Thymus (tissue), 14 donors: Measurements from ENCODE around the gene DEPDC1B. TPM values are rescaled to one million over a fixed set of nuclear protein-coding genes. Genes with fewer than 3 reads are reported as not detected.
A peak's percentile ranks its signal among the peaks of the same experiment; 100 is the strongest.
"Not testable (repeated sequence)": the region's sequence is repeated elsewhere in the genome, so short reads cannot be mapped to it uniquely, and the experiment has no call there.

ENCODE experiments used
- DNase-seq, 9 donors: peaks; one replicate each; pipeline ENCODE4 v3.0.0-alpha.2; 2013; ENCODE audit warnings: low spot score in 9 of 9, low read depth in 6 of 9, missing footprints in 1 of 9
- H3K27ac ChIP-seq, 2 donors: one replicate each; pipeline ENCODE4 v1.5.1; 2013; ENCODE audit warnings: control low read depth in 1 of 2, low read depth in 1 of 2, low read length in 1 of 2, mild to moderate bottlenecking in 1 of 2, moderate library complexity in 1 of 2
- H3K27me3 ChIP-seq, 2 donors: one replicate each; pipeline ENCODE4 v1.5.1; 2013; ENCODE audit warnings: low read length in 1 of 2; ENCODE audit not compliant: control insufficient read depth in 2 of 2, insufficient read depth in 1 of 2
- H3K36me3 ChIP-seq, 2 donors: one replicate each; pipeline ENCODE4 v1.5.1; 2013; ENCODE audit warnings: low read length in 1 of 2, mild to moderate bottlenecking in 1 of 2, moderate library complexity in 1 of 2; ENCODE audit not compliant: control insufficient read depth in 2 of 2, insufficient read depth in 2 of 2
- H3K4me1 ChIP-seq, 2 donors: one replicate each; pipeline ENCODE4 v1.5.1; 2013; ENCODE audit warnings: low read length in 2 of 2; ENCODE audit not compliant: control insufficient read depth in 2 of 2, insufficient read depth in 2 of 2
- H3K4me3 ChIP-seq, 2 donors: one replicate each; pipeline ENCODE4 v1.5.1; 2013; ENCODE audit warnings: low read length in 2 of 2, control low read depth in 1 of 2, mild to moderate bottlenecking in 1 of 2
- H3K9me3 ChIP-seq, 2 donors: one replicate each; pipeline ENCODE4 v1.5.1; 2013; ENCODE audit warnings: low read length in 1 of 2, mild to moderate bottlenecking in 1 of 2; ENCODE audit not compliant: control insufficient read depth in 2 of 2, insufficient read depth in 1 of 2
- WGBS: extraction: QIAGEN DNeasy Blood & Tissue Kit; methylation state at CpG from one replicate; pipeline ENCODE4 v1.1.7; 2013; 5-methylcytosine and 5-hydroxymethylcytosine counted together
- long read RNA-seq, 10 donors: transcript quantifications; one replicate each; lab custom pipeline, GENCODE V29; 2026
- polyA plus RNA-seq: library from polyadenylated mRNA; stranded (reverse); fragments of 200-250 nt; gene quantifications from one replicate; pipeline ENCODE4 v1.2.3, GENCODE V29; 2013
- total RNA-seq: library from RNA; stranded (reverse); fragments of 120-200 nt; gene quantifications from one replicate; pipeline ENCODE4 v1.2.4, GENCODE V29; 2013
- donor health status: healthy.

DEPDC1B gene, protein sequence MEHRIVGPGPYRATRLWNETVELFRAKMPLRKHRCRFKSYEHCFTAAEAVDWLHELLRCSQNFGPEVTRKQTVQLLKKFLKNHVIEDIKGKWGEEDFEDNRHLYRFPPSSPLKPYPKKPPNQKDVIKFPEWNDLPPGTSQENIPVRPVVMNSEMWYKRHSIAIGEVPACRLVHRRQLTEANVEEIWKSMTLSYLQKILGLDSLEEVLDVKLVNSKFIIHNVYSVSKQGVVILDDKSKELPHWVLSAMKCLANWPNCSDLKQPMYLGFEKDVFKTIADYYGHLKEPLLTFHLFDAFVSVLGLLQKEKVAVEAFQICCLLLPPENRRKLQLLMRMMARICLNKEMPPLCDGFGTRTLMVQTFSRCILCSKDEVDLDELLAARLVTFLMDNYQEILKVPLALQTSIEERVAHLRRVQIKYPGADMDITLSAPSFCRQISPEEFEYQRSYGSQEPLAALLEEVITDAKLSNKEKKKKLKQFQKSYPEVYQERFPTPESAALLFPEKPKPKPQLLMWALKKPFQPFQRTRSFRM
- total RNA-seq (25.2 TPM), polyA plus RNA-seq (4.9 TPM)
- long read RNA-seq, donor 1, partial matches to known transcripts: 0 of 2 reads
- long read RNA-seq, donor 1, other reads (novel, unspliced or antisense): 0 of 2 reads
- long read RNA-seq, donor 2: 0 reads
- long read RNA-seq, donor 3, transcript DEPDC1B-201 (11 exons, 2,499 nt): major isoform, 10 of 12 reads
- long read RNA-seq, donor 3, partial matches to known transcripts: 0 of 12 reads
- long read RNA-seq, donor 3, other reads (novel, unspliced or antisense): 0 of 12 reads
- long read RNA-seq, donor 4, partial matches to known transcripts: 0 of 2 reads
- long read RNA-seq, donor 4, other reads (novel, unspliced or antisense): 0 of 2 reads
- long read RNA-seq, donor 5, transcript DEPDC1B-201 (11 exons, 2,499 nt): major isoform, 12 of 16 reads
- long read RNA-seq, donor 5, partial matches to known transcripts: 0 of 16 reads
- long read RNA-seq, donor 5, other reads (novel, unspliced or antisense): 0 of 16 reads
- long read RNA-seq, donor 6, transcript DEPDC1B-201 (11 exons, 2,499 nt): major isoform, 11 of 11 reads
- long read RNA-seq, donor 6, partial matches to known transcripts: 0 of 11 reads
- long read RNA-seq, donor 6, other reads (novel, unspliced or antisense): 0 of 11 reads
- long read RNA-seq, donor 7, transcript DEPDC1B-201 (11 exons, 2,499 nt): major isoform, 12 of 12 reads
- long read RNA-seq, donor 7, partial matches to known transcripts: 0 of 12 reads
- long read RNA-seq, donor 7, other reads (novel, unspliced or antisense): 0 of 12 reads
- long read RNA-seq, donor 8, transcript DEPDC1B-201 (11 exons, 2,499 nt): major isoform, 5 of 5 reads
- long read RNA-seq, donor 8, partial matches to known transcripts: 0 of 5 reads
- long read RNA-seq, donor 8, other reads (novel, unspliced or antisense): 0 of 5 reads
- long read RNA-seq, donor 9, transcript DEPDC1B-201 (11 exons, 2,499 nt): major isoform, 5 of 5 reads
- long read RNA-seq, donor 9, partial matches to known transcripts: 0 of 5 reads
- long read RNA-seq, donor 9, other reads (novel, unspliced or antisense): 0 of 5 reads
- long read RNA-seq, donor 10, transcript DEPDC1B-201 (11 exons, 2,499 nt): major isoform, 5 of 6 reads
- long read RNA-seq, donor 10, partial matches to known transcripts: 0 of 6 reads
- long read RNA-seq, donor 10, other reads (novel, unspliced or antisense): 0 of 6 reads

DNA sequence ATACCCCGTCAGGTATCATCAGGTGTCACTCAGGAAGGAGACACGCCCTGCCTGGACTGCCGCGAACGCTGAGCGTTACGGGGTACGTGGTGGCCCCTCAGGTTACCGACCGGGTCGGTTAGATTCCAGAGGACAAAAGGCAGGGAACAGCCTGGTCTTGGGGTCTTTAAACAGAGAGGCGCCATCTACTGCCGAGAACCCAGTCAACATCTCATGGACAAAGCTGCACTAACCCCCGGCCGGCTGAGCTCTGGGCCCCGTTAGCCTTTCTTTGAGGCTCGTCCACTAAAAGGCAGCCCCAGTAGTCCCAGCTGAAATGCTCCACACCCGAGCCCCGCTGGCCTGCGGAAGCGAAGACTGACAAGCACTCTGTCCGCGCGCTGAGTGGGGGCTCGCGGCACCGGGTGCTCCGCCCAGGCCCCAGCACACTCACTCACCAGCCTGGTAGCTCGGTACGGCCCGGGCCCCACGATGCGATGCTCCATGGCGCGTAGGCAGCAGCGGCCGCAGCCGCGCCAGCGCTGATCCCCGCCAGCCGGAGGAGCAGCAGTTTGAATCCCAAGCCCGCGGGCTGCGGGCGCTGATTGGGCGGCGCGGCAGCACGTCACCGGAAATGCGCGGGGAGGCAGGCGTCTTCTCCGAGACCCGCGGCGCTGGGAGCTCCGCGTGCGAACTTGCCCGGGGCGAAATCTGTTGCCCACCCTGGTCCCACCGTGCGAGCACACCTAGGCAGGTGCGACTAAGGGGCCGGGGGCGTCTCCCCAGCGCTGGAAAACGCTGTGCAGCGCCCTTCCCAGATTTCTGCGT lies at the start of gene DEPDC1B:
DEPDC1B (minus strand) TSS at position 558 of the 807 bp plus-strand sequence; CDS start at position 485, 73 bp downstream.
- Histone ChIP-seq H3K27ac (peak within 1 kb of the TSS; percentile 82 to 91), H3K27me3 (peaks cover 0 to 2% of the 10 kb centered on the region in 2 donors), H3K4me1 (peaks cover 6 to 9% of the 10 kb centered on the region in 2 donors), H3K36me3 (no peaks in the 10 kb centered on the region), H3K4me3 (peak within 1 kb of the TSS; percentile 66 to 80), H3K9me3 (no peaks in the 10 kb centered on the region)
- under 1% methylated on average over 72 of the region's 72 CpGs for WGBS
- peak; percentile 75 to 93 (median 84) for DNase-seq

DNA sequence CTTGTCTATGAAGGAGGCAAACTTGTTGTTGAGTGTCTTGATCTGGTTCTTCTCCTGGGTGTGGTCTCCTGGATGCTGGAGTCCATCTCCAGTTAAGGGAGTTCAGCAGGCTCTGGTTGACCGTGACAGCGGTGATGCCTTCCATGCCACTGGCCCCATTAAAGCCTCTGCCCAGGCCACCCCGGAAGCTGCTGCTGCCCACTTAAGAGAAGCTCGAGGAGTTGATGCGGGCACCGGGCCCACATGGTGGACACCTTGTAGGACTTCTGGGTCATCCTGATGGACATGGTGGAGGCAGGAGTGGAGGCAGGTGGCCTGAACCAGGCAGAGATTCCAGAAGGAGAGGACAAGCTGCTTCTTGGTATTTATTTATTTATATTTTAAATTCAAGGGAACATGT lies 44.7 kb upstream of the DEPDC1B start:
- Histone ChIP-seq H3K4me1 (no peaks in the 10 kb centered on the region), H3K27me3 (no peaks in the 10 kb centered on the region), H3K27ac (no peak overlapping the region), H3K36me3 (no peaks in the 10 kb centered on the region), H3K9me3 (peaks cover 0 to 3% of the 10 kb centered on the region in 2 donors), H3K4me3 (no peak overlapping the region)
- no peak for DNase-seq
- 96% methylated on average over 6 of the region's 6 CpGs for WGBS

DNA sequence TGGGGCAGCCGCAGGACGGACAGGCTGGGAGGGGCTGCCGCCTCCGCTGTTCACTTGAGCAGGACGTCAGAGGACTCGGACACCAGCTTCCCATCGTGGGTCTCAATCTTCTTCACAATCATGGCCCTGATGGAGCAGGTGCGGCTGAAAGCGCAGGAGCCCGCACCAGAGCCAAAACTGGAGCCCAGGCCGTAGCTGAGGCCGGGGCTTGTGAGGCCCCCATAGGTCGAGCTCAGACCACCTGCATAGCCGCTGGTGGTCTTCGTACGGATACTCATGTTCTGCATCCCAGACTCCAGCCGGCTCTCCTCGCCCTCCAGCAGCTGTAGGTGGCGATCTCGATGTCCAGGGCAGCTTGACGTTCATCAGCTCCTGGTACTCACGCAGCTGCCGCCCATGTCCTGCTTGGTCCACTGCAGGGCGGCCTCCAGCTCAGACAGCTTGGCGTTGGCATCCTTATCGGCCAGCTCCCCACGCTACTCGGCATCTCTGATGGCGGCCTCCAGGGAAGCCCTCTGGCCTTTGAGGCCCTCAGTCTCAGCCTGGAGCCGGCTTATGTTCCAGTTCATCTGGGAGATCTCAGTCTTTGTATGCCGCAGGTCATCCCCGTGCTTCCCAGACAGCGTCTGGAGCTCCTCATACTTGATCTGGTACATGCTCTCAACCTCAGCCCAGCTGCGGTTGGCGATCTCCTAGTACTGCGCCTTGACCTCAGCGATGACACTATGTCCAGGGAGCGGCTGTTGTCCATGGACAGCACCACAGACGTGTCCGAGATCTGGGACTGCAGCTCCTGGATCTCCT lies 43.7 kb upstream of the DEPDC1B start:
- H3K27ac ChIP-seq: no peak overlapping the region
- no peaks in the 10 kb centered on the region for H3K36me3 ChIP-seq
- H3K4me3 ChIP-seq: no peak overlapping the region
- H3K4me1 ChIP-seq: no peaks in the 10 kb centered on the region
- no peaks in the 10 kb centered on the region for H3K27me3 ChIP-seq
- H3K9me3 ChIP-seq: peaks cover 0 to 8% of the 10 kb centered on the region in 2 donors
- WGBS: 97% methylated on average over 40 of the region's 40 CpGs
- DNase-seq: no peak

DNA sequence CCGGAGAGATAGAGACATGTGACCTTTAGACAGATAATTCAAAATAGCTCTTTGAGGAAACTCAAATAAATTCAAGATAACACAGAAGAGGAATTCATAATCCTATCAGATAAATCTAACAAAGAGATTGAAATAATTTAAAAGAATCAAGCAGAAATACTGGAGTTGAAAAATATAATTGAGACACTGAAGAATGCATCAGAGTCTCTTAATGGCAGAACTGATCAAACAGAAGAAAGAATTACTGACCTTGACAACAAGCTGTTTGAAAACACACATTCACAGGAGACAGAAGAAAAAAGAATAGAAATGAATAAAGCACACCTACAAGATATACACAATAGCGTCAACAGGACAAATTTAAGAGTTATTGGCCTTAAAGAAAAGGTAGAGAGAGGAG lies 40.4 kb upstream of the DEPDC1B start:
- DNase-seq: no peak
- H3K36me3 ChIP-seq: no peaks in the 10 kb centered on the region
- no peaks in the 10 kb centered on the region for H3K4me1 ChIP-seq
- WGBS: 93% methylated on average over 2 of the region's 2 CpGs
- no peak overlapping the region for H3K4me3 ChIP-seq
- H3K27ac ChIP-seq: no peak overlapping the region
- peaks cover 0 to 8% of the 10 kb centered on the region in 2 donors for H3K9me3 ChIP-seq
- H3K27me3 ChIP-seq: no peaks in the 10 kb centered on the region

DNA sequence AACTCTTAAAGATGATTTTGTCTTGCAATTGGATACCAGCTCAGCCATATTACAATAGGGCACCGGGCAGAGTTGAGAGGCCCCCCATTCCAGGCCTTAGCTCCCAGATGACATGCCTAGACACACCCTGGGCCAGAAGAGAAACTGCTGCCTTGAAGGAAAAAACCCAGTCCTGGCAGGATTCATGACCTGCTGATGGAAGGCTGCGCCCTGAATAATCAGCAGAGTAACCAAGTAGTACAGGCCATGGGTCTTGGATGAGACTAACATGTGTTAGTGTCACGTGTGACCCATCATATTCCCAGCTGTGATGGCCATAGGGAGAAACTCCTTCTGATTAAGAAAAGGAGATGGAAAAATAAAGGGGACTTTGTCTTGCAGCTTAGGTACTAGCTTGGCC lies 39.0 kb upstream of the DEPDC1B start:
- WGBS: 78% methylated on average over 3 of the region's 3 CpGs

DNA sequence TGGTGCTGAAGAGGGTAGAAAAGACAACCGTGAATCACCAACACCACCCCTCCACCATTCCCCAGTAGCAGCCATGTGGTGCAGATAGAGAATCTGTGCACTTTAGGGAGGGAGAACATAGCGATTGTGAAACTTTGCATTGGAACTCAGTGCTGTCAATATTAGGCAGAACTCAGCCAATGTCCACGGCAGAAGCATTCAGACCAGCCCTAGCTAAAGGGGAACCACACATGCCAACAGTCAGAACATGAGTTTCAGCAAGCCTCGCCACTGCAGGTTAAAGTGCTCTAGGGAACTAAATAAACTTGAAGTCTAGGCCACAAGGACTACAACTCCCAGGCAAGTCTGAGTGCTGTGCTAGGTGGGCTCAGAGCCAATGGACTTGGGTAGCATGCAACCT lies 38.5 kb upstream of the DEPDC1B start:
- no peak overlapping the region for H3K27ac ChIP-seq
- no peaks in the 10 kb centered on the region for H3K27me3 ChIP-seq
- H3K4me3 ChIP-seq: no peak overlapping the region
- DNase-seq: peak in 2 of 9 donors; percentile 1 to 6
- WGBS: 79% methylated on average over 4 of the region's 4 CpGs
- H3K4me1 ChIP-seq: no peaks in the 10 kb centered on the region
- no peaks in the 10 kb centered on the region for H3K36me3 ChIP-seq
- H3K9me3 ChIP-seq: peaks cover 0 to 8% of the 10 kb centered on the region in 2 donors

More for the DNA sequence above, 39.0 kb upstream of the DEPDC1B start:
- Histone ChIP-seq H3K9me3 (peaks cover 0 to 8% of the 10 kb centered on the region in 2 donors), H3K4me1 (no peaks in the 10 kb centered on the region), H3K27me3 (no peaks in the 10 kb centered on the region), H3K36me3 (no peaks in the 10 kb centered on the region), H3K27ac (no peak overlapping the region), H3K4me3 (no peak overlapping the region)
- DNase-seq: no peak

DNA sequence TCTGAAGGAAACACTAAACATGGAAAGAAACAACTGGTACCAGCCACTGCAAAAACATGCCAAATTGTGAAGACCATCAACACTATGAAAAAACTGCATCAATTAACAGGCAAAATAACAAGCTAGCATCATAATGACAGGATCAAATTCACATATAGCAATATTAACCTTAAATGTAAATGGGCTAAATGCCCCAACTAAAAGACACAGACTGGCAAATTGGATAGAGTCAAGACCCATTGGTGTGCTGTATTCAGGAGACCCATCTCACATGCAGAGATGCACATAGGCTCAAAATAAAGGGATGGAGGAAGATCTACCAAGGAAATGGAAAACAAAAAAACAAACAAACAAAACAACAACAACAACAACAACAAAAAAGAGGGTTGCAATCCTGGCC lies 30.9 kb upstream of the DEPDC1B start:
- H3K27ac ChIP-seq, H3K36me3 ChIP-seq, DNase-seq, H3K4me3 ChIP-seq, H3K9me3 ChIP-seq, H3K4me1 ChIP-seq, H3K27me3 ChIP-seq: not testable (repeated sequence)
